Caco-2 (cell line): ENCODE measurements around the gene NRSN1. TPM values are rescaled to one million over a fixed set of nuclear protein-coding genes. Genes with fewer than 3 reads are reported as not detected.

Source experiments
- BruUV-seq: library from RNA; stranded (reverse); fragments of 400-500 nt; replicated peaks from 2 replicates; lab custom pipeline; 2021; lab: Mats Ljungman, UMichigan
- CTCF ChIA-PET: fragments of 300-600 bp; sonication (Branson Sonifier 250); formaldehyde crosslinking; loops from one replicate; lab custom pipeline; 2022; ENCODE audit warnings: antibody characterized with exemption; lab: Charles Lee
- POLR2A ChIA-PET: fragments of 300-600 bp; sonication (Branson Sonifier 250); formaldehyde crosslinking; loops from one replicate; lab custom pipeline; 2022; ENCODE audit warnings: antibody characterized with exemption; lab: Charles Lee
- DNase-seq, 2 experiments: peaks; one replicate each; pipeline versions ENCODE4 v3.0.0 to v3.0.0-alpha.2; 2020 to 2022
- H3K27me3 ChIP-seq: replicated peaks from 2 replicates; pipeline ENCODE4 v1.6.0; 2011; ENCODE audit warnings: low read length; ENCODE audit not compliant: control insufficient read depth, insufficient read depth
- H3K36me3 ChIP-seq: 2 replicates; pipeline ENCODE4 v1.5.1; 2011; ENCODE audit warnings: low read length; ENCODE audit not compliant: control insufficient read depth, insufficient read depth
- H3K4me1 ChIP-seq: fragments of 250-450 bp; sonication (Bioruptor Pico); 2 replicates; pipeline ENCODE4 v1.5.1; 2020; ENCODE audit warnings: mild to moderate bottlenecking
- H3K4me3 ChIP-seq: 2 replicates; pipeline ENCODE4 v1.5.1; 2011; ENCODE audit warnings: low read depth, mild to moderate bottlenecking, control low read depth, low read length
- H3K9me3 ChIP-seq: fragments of 250-450 bp; sonication (Bioruptor Pico); 2 replicates; pipeline ENCODE4 v1.5.1; 2020; ENCODE audit warnings: mild to moderate bottlenecking, moderate library complexity
- H3K27ac Mint-ChIP-seq: one replicate; pipeline ENCODE4 v1.8.0; 2022; ENCODE audit warnings: mixed read lengths; ENCODE audit not compliant: unreplicated experiment
- H3K27me3 Mint-ChIP-seq: one replicate; pipeline ENCODE4 v1.8.0; 2022; ENCODE audit warnings: mixed read lengths; ENCODE audit not compliant: insufficient read depth, unreplicated experiment
- H3K36me3 Mint-ChIP-seq: one replicate; pipeline ENCODE4 v1.8.0; 2022; ENCODE audit warnings: mild to moderate bottlenecking, mixed read lengths; ENCODE audit not compliant: insufficient read depth, unreplicated experiment
- H3K4me1 Mint-ChIP-seq: one replicate; pipeline ENCODE4 v1.8.0; 2022; ENCODE audit warnings: low read depth, mixed read lengths; ENCODE audit not compliant: unreplicated experiment
- H3K4me3 Mint-ChIP-seq: one replicate; pipeline ENCODE4 v1.8.0; 2022; ENCODE audit warnings: mild to moderate bottlenecking, moderate library complexity, mixed read lengths; ENCODE audit not compliant: unreplicated experiment
- H3K9me3 Mint-ChIP-seq: one replicate; pipeline ENCODE4 v1.8.0; 2022; ENCODE audit warnings: mixed read lengths; ENCODE audit not compliant: unreplicated experiment
- CTCF ChIP-seq, 2 experiments: fragments of 200-600 bp in 1 of 2; IDR thresholded peaks; 1 replicate in 1 of 2; 2 replicates in 1 of 2; pipeline versions ENCODE4 v1.5.1 to v1.8.0; 2011 to 2022; ENCODE audit warnings: antibody characterized with exemption in 1 of 2, control low read depth in 1 of 2, inconsistent platforms in 1 of 2, low read depth in 1 of 2, low read length in 1 of 2, mild to moderate bottlenecking in 1 of 2, moderate library complexity in 1 of 2; ENCODE audit not compliant: insufficient read depth in 1 of 2, severe bottlenecking in 1 of 2, unreplicated experiment in 1 of 2
- intact Hi-C: fragments of 100-400 bp; cut with micrococcal nuclease; formaldehyde crosslinking; loops from one replicate; pipeline ENCODE4 v1.10.0; 2022; ENCODE audit not compliant: unreplicated experiment
- total RNA-seq: library from RNA; stranded (reverse); gene quantifications from 2 replicates; pipeline ENCODE4 v1.2.3, GENCODE V29; 2022

The NRSN1 gene
- total RNA-seq, 1 experiment from 2014 or later: not detected

GRCh38 chr6:24145690-24146131 lies 19.7 kb downstream of the NRSN1 start:
- Mint-ChIP-seq H3K4me1 (peaks cover 40% of the 10 kb centered on the region), H3K27ac (peak overlapping the region; percentile 95), H3K9me3 (peaks cover under 1% of the 10 kb centered on the region), H3K4me3 (no peak overlapping the region), H3K27me3 (no peaks in the 10 kb centered on the region), H3K36me3 (peaks cover 51% of the 10 kb centered on the region)
- Histone ChIP-seq H3K36me3 (no peaks in the 10 kb centered on the region; the same call in 1 of the 2 replicates), H3K4me3 (no peak overlapping the region), H3K9me3 (no peaks in the 10 kb centered on the region), H3K4me1 (peaks cover 40% of the 10 kb centered on the region), H3K27me3 (no peaks in the 10 kb centered on the region)
- CTCF ChIA-PET: no interaction called here
- BruUV-seq: no TSS peak
- no peak for TF ChIP-seq CTCF (IDR thresholded peaks at IDR 0.05; ENCODE audit: insufficient read depth in 1 of 2, low read depth in 1 of 2, low read length in 1 of 2, severe bottlenecking in 1 of 2, unreplicated experiment in 1 of 2)
- intact Hi-C loops: no loop called here
- POLR2A ChIA-PET: interaction anchor here (0.6 kb wide), 1 partner anchor 177 kb away, joined by 3 read pairs; no protein-coding TSS in a partner anchor
- DNase-seq: no peak

- Mint-ChIP-seq H3K36me3 (peaks cover 57% of the 10 kb centered on the region), H3K4me3 (peak overlapping the region; percentile 65), H3K27me3 (no peaks in the 10 kb centered on the region), H3K4me1 (peaks cover 49% of the 10 kb centered on the region), H3K9me3 (peaks cover 12% of the 10 kb centered on the region), H3K27ac (peak overlapping the region; percentile 95)
- TF ChIP-seq CTCF (IDR thresholded peaks at IDR 0.05; ENCODE audit: insufficient read depth in 1 of 2, low read depth in 1 of 2, low read length in 1 of 2, severe bottlenecking in 1 of 2, unreplicated experiment in 1 of 2): no peak
- H3K36me3 ChIP-seq: no peaks in the 10 kb centered on the region; the same call in 1 of the 2 replicates
- intact Hi-C loops: no loop called here
- no peak overlapping the region for H3K4me3 ChIP-seq
- BruUV-seq: no TSS peak
- ChIA-PET CTCF (interaction anchor here (1.0 kb wide), 1 partner anchor 16 kb away, joined by 3 read pairs; no protein-coding TSS in a partner anchor), POLR2A (no interaction called here)
- no peak for DNase-seq
- H3K4me1 ChIP-seq: peaks cover 40% of the 10 kb centered on the region
- no peaks in the 10 kb centered on the region for H3K9me3 ChIP-seq
- no peaks in the 10 kb centered on the region for H3K27me3 ChIP-seq
Observed at GRCh38 chr6:24146871-24147270, 20.9 kb downstream of the NRSN1 start.

- CTCF ChIA-PET: no interaction called here
Observed at GRCh38 chr6:24147511-24148153, 21.6 kb downstream of the NRSN1 start.

More at GRCh38 chr6:24147511-24148153, 21.6 kb downstream of the NRSN1 start:
- H3K4me3 ChIP-seq: no peak overlapping the region
- Mint-ChIP-seq H3K4me3 (peak overlapping the region; percentile 65), H3K27me3 (no peaks in the 10 kb centered on the region), H3K27ac (peak overlapping the region; percentile 95), H3K9me3 (peaks cover 20% of the 10 kb centered on the region), H3K4me1 (peaks cover 49% of the 10 kb centered on the region), H3K36me3 (peaks cover 57% of the 10 kb centered on the region)
- H3K9me3 ChIP-seq: 0 out of 2 replicates have a peak, but pooled peaks cover 2% of the 10 kb centered on the region
- H3K4me1 ChIP-seq: peaks cover 40% of the 10 kb centered on the region
- BruUV-seq: TSS peak; percentile 25
- H3K27me3 ChIP-seq: no peaks in the 10 kb centered on the region
- DNase-seq: no peak
- POLR2A ChIA-PET: no interaction called here
- intact Hi-C loops: loop anchor here (1.0 to 2.0 kb wide), 2 partner anchors 48 to 83 kb away; no protein-coding TSS in a partner anchor
- H3K36me3 ChIP-seq: no peaks in the 10 kb centered on the region; the same call in none of the 2 replicates
- no peak for TF ChIP-seq CTCF (IDR thresholded peaks at IDR 0.05; ENCODE audit: insufficient read depth in 1 of 2, low read depth in 1 of 2, low read length in 1 of 2, severe bottlenecking in 1 of 2, unreplicated experiment in 1 of 2)
